B cell (primary cell): ENCODE measurements around the gene SLCO1A2. TPM values are rescaled to one million over a fixed set of nuclear protein-coding genes. Genes with fewer than 3 reads are reported as not detected.

Experiments used
- ATAC-seq: fragments of 200-7000 bp; cut with Tn5 transposase; one replicate; pipeline ENCODE4 v1.10.0; 2021; ENCODE audit warnings: low read depth, mild to moderate bottlenecking, moderate number of reproducible peaks, moderate library complexity
- CTCF ChIA-PET: fragments of 350-600 bp; sonication (Branson Sonifier 250); formaldehyde crosslinking; loops from one replicate; lab custom pipeline; 2021; ENCODE audit warnings: antibody characterized with exemption, inconsistent platforms; lab: Charles Lee
- POLR2A ChIA-PET: fragments of 350-600 bp; sonication (Branson Sonifier 250); formaldehyde crosslinking; loops from one replicate; lab custom pipeline; 2021; ENCODE audit warnings: antibody characterized with exemption; lab: Charles Lee
- DNase-seq: peaks from one replicate; pipeline ENCODE4 v3.0.0; 2013
- H2AFZ ChIP-seq: 2 replicates; pipeline ENCODE4 v1.6.1; 2012; ENCODE audit warnings: mild to moderate bottlenecking, low read depth, low read length; ENCODE audit not compliant: insufficient read depth, poor library complexity, severe bottlenecking
- H3K27ac ChIP-seq, 2 donors: 1 replicate in 1 of 2; 2 replicates in 1 of 2; pipeline ENCODE4 v1.5.1; 2012 to 2013; ENCODE audit warnings: low read length in 2 of 2, mild to moderate bottlenecking in 2 of 2, moderate library complexity in 1 of 2
- H3K27me3 ChIP-seq, 4 experiments: fragments of 200-600 bp in 1 of 4; sonication (generic) in 1 of 4; replicated peaks in 1 of 4; 1 replicate in 2 of 4; 2 replicates in 2 of 4; pipeline versions ENCODE4 v1.6.1 to v1.7.0; 2013 to 2016; ENCODE audit warnings: low read length in 3 of 4, mild to moderate bottlenecking in 2 of 4, mixed read lengths in 1 of 4, moderate library complexity in 1 of 4; ENCODE audit not compliant: insufficient read depth in 4 of 4, control insufficient read depth in 3 of 4; ENCODE audit errors: control extremely low read depth in 1 of 4
- H3K36me3 ChIP-seq, 2 experiments: replicated peaks in 1 of 2; 1 replicate in 1 of 2; 2 replicates in 1 of 2; pipeline versions ENCODE4 v1.6.1 to v1.7.1; 2013; ENCODE audit warnings: low read length in 1 of 2; ENCODE audit not compliant: insufficient read depth in 2 of 2, control insufficient read depth in 1 of 2; ENCODE audit errors: control extremely low read depth in 1 of 2, extremely low read depth in 1 of 2
- H3K4me1 ChIP-seq, 2 donors: fragments of 200-600 bp in 1 of 2; sonication (generic) in 1 of 2; 1 replicate in 1 of 2; 2 replicates in 1 of 2; pipeline versions ENCODE4 v1.5.1 to v1.6.1; 2013 to 2017; ENCODE audit warnings: low read length in 2 of 2; ENCODE audit not compliant: control insufficient read depth in 2 of 2, insufficient read depth in 2 of 2
- H3K4me2 ChIP-seq: replicated peaks from 2 replicates; pipeline ENCODE3; 2012; ENCODE audit warnings: mild to moderate bottlenecking, low read depth, low read length; ENCODE audit not compliant: poor library complexity, severe bottlenecking
- H3K4me3 ChIP-seq, 5 experiments: fragments of 200-600 bp in 1 of 5; sonication (generic) in 1 of 5; 1 replicate in 3 of 5; 2 replicates in 2 of 5; pipeline versions ENCODE4 v1.5.1 to v1.7.0; 2011 to 2016; ENCODE audit warnings: low read length in 4 of 5, mild to moderate bottlenecking in 4 of 5, low read depth in 2 of 5, control low read depth in 1 of 5, moderate library complexity in 1 of 5; ENCODE audit not compliant: insufficient read depth in 1 of 5; ENCODE audit errors: control extremely low read depth in 1 of 5, extremely low read depth in 1 of 5
- H3K79me2 ChIP-seq: fragments of 200-600 bp; sonication (generic); one replicate; pipeline ENCODE4 v1.6.0; 2016; ENCODE audit warnings: low read length; ENCODE audit not compliant: control insufficient read depth, insufficient read depth
- H3K9ac ChIP-seq: fragments of 200-600 bp; sonication (generic); 2 replicates; pipeline ENCODE4 v1.6.1; 2017; ENCODE audit warnings: mild to moderate bottlenecking, low read length, moderate library complexity
- H3K9me3 ChIP-seq, 3 donors: one replicate each; pipeline versions ENCODE4 v1.6.1 to v1.7.1; 2013; ENCODE audit warnings: low read length in 2 of 3; ENCODE audit not compliant: control insufficient read depth in 2 of 3, insufficient read depth in 1 of 3; ENCODE audit errors: control extremely low read depth in 1 of 3
- H4K20me1 ChIP-seq: 2 replicates; pipeline ENCODE4 v1.6.0; 2012; ENCODE audit warnings: mild to moderate bottlenecking, low read length; ENCODE audit not compliant: insufficient read depth, control insufficient read depth, poor library complexity, severe bottlenecking
- H3K27ac Mint-ChIP-seq: one replicate; pipeline ENCODE4 v1.8.0; 2021; ENCODE audit warnings: mixed read lengths
- H3K27me3 Mint-ChIP-seq: one replicate; pipeline ENCODE4 v1.8.0; 2021; ENCODE audit warnings: mixed read lengths
- H3K4me1 Mint-ChIP-seq: one replicate; pipeline ENCODE4 v1.8.0; 2021; ENCODE audit warnings: mixed read lengths
- H3K4me3 Mint-ChIP-seq: one replicate; pipeline ENCODE4 v1.8.0; 2021; ENCODE audit warnings: mixed read lengths
- H3K9me3 Mint-ChIP-seq: one replicate; pipeline ENCODE4 v1.8.0; 2022; ENCODE audit warnings: mixed read lengths; ENCODE audit not compliant: insufficient read depth
- EZH2 ChIP-seq: IDR thresholded peaks from 2 replicates; pipeline ENCODE4 v1.6.1; 2012; ENCODE audit warnings: borderline replicate concordance, low read depth, mild to moderate bottlenecking, moderate library complexity, low read length; ENCODE audit not compliant: insufficient read depth, poor library complexity, severe bottlenecking
- whole genome bisulfite sequencing: methylation state at CpG from one replicate; pipeline ENCODE4 v1.1.5; 2013; ENCODE audit warnings: missing lambda C conversion rate; ENCODE audit not compliant: insufficient coverage; 5-methylcytosine and 5-hydroxymethylcytosine counted together
- intact Hi-C: fragments of 100-400 bp; cut with micrococcal nuclease; formaldehyde crosslinking; loops from one replicate; pipeline ENCODE4 v1.10.0; 2022
- polyA minus RNA-seq: library from RNA; depleted of rRNA, polyadenylated mRNA; stranded (reverse); fragments of >200 nt; gene quantifications from 2 replicates; pipeline ENCODE4 v1.2.3, GENCODE V29; 2012
- polyA plus RNA-seq: library from polyadenylated mRNA; depleted of rRNA; stranded (reverse); fragments of >200 nt; gene quantifications from 2 replicates; pipeline ENCODE4 v1.2.3, GENCODE V29; 2012
- total RNA-seq, 2 donors: library from RNA; stranded (reverse); fragments of 120-200 nt in 1 of 2; gene quantifications; 1 replicate in 1 of 2; 2 replicates in 1 of 2; pipeline versions ENCODE4 v1.2.3 to v1.2.4, GENCODE V29; 2013 to 2022
- TF ChIP-seq, protein P1 (sequence below): fragments of 200-600 bp; IDR thresholded peaks from one replicate; pipeline ENCODE4 v1.8.0; 2022; ENCODE audit warnings: antibody characterized with exemption, mild to moderate bottlenecking

The SLCO1A2 gene, protein sequence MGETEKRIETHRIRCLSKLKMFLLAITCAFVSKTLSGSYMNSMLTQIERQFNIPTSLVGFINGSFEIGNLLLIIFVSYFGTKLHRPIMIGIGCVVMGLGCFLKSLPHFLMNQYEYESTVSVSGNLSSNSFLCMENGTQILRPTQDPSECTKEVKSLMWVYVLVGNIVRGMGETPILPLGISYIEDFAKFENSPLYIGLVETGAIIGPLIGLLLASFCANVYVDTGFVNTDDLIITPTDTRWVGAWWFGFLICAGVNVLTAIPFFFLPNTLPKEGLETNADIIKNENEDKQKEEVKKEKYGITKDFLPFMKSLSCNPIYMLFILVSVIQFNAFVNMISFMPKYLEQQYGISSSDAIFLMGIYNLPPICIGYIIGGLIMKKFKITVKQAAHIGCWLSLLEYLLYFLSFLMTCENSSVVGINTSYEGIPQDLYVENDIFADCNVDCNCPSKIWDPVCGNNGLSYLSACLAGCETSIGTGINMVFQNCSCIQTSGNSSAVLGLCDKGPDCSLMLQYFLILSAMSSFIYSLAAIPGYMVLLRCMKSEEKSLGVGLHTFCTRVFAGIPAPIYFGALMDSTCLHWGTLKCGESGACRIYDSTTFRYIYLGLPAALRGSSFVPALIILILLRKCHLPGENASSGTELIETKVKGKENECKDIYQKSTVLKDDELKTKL
- 0.17 TPM in 1 of 2 replicates, not detected in the other for total RNA-seq
- not detected for total RNA-seq (2013)
- not detected in 2 replicates for polyA plus RNA-seq
- not detected in 2 replicates for polyA minus RNA-seq

DNA sequence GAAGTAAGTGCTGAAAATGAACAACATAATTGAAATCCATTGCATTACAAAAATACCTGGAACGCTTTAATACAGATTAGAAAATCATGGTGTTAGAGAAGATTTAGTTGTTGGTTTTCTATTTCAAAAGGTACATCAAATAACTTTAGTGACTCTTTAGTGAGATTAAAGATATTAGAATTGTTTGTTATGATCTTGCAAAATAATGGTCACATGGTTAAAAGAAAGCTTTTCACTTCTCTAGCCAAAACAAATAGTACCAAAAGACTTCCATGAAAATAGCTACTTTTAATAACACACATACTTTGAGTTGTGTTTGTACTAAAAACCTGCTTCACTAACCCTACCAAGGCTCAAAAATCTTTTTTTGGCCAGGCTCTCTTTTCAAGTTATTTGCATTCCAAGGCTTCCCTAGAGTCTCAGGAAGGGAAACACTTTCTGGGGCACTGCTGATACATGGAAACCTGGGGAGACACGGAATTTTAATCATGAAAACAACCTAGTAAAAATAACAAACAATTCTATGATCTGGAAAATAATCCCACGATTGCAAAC, at the start of gene SLCO1A2:
Gene SLCO1A2 (minus strand): TSS at position 147 of the 555 bp plus-strand sequence. CDS start 270 bp downstream, outside the sequence.
- H3K36me3 ChIP-seq, result no peaks in the 10 kb centered on the region
- no peaks in the 10 kb centered on the region for H3K27me3 ChIP-seq
- no peak within 1 kb of the TSS for H2AFZ ChIP-seq
- CTCF ChIA-PET, result no interaction called here
- peaks cover 0 to 5% (median 1%) of the 10 kb centered on the region in 3 donors for H3K9me3 ChIP-seq
- POLR2A ChIA-PET, result no interaction called here
- Mint-ChIP-seq H3K27ac (no peak within 1 kb of the TSS), H3K4me3 (no peak within 1 kb of the TSS), H3K27me3 (no peaks in the 10 kb centered on the region), H3K9me3 (peaks cover 2% of the 10 kb centered on the region), H3K4me1 (no peaks in the 10 kb centered on the region)
- no peak within 1 kb of the TSS for H3K27ac ChIP-seq
- H3K4me2 ChIP-seq, result no peak within 1 kb of the TSS
- no peak within 1 kb of the TSS for H3K4me3 ChIP-seq
- TF ChIP-seq, protein P1, sequence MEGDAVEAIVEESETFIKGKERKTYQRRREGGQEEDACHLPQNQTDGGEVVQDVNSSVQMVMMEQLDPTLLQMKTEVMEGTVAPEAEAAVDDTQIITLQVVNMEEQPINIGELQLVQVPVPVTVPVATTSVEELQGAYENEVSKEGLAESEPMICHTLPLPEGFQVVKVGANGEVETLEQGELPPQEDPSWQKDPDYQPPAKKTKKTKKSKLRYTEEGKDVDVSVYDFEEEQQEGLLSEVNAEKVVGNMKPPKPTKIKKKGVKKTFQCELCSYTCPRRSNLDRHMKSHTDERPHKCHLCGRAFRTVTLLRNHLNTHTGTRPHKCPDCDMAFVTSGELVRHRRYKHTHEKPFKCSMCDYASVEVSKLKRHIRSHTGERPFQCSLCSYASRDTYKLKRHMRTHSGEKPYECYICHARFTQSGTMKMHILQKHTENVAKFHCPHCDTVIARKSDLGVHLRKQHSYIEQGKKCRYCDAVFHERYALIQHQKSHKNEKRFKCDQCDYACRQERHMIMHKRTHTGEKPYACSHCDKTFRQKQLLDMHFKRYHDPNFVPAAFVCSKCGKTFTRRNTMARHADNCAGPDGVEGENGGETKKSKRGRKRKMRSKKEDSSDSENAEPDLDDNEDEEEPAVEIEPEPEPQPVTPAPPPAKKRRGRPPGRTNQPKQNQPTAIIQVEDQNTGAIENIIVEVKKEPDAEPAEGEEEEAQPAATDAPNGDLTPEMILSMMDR, result no peak
- no peak for TF ChIP-seq EZH2
- no CpG with 5 or more reads among the region's 3 CpGs for WGBS
- intact Hi-C loops, result no loop called here
- no peak for ATAC-seq
- H3K4me1 ChIP-seq, result no peaks in the 10 kb centered on the region
- no peaks in the 10 kb centered on the region for H3K79me2 ChIP-seq
- no peak for DNase-seq
- H3K9ac ChIP-seq, result no peak within 1 kb of the TSS
- no peaks in the 10 kb centered on the region for H4K20me1 ChIP-seq
